ENCODE measurements around the gene STX1B.

GRCh38 chr16:31007684-31008083 is 2.8 kb downstream of the STX1B start:
- TF ChIP-seq POLR2A (IDR thresholded peaks at IDR 0.05; ENCODE audit: low read depth) (no peak), CTCF (IDR thresholded peaks at IDR 0.05) (no peak)

Measured in esophagus muscularis mucosa (tissue), 3 donors.